GM18909 (cell line): Measurements from ENCODE around the gene MRPL14.

ENCODE experiments used
- ATAC-seq: cut with Tn5 transposase; IDR thresholded peaks from one replicate; pipeline ENCODE4 v1.9.1; 2021; ENCODE audit warnings: mild to moderate bottlenecking; ENCODE audit not compliant: unreplicated experiment, poor library complexity

Gene MRPL14

DNA sequence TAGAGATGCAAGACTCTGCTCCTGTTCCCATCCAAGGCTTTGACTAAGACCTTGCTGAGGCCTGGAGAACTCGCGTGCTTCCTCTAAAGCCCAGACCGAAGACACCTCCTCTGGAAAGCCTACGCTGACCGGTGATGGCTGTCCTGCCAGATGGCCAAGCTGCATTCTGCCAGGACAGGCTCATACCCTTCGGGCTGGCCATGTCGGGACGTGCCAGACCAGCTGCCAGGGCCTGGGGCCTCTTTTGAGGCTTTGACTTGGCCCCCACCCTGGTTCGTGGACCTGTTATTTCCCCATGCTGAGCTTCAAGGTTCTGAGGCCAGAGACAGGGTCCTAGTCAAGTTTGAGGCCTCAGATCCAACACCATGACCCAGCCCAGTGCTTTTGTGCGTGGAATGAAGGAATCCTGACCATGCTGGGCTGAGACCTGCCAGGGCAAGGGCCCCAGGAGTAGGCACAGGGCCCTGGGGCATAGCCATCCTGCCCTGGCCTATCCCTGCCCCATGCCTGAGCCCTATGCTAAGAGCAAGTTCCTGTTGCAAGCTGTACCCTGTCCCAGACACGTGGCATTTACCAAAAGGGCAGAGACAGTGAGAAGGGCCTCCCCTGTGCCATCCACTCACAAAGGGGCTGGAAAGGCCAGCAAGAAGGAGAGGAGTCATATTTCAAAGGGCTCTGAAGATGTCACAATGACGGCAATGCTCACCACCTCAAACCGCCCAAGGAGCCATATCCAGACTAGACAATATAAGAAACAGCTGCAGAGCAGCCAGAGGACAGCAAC, 42.8 kb downstream of the MRPL14 start:
- ATAC-seq = no peak

DNA sequence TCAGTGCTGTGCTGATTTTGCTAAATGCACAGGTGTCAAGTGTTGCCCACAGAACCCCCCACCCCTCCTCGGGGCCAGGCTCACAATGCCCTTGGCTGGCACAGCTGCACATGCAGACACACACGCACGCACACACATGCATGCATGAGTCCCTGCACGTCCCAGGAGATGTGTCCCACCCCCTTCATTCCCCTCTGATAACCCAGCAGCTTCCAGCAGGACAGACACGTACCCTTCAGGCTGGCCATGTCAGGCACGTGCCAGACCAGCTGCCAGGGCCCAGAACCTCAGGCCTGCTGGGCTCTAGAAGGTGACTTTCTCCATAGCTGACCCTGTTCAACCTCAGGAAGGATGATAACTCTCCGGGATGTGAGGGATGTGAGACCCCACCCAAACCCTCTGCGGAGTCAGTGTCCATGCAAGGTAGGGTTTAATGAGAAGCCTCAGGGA, 44.4 kb downstream of the MRPL14 start:
- ATAC-seq = no peak

- no peak for ATAC-seq
Measured at GRCh38 chr6:44081753-44082152, 45.5 kb downstream of the MRPL14 start.

- ATAC-seq = no peak
Measured at GRCh38 chr6:44080561-44081521, 46.4 kb downstream of the MRPL14 start.

GRCh38 chr6:44079672-44080071, 47.6 kb downstream of the MRPL14 start:
- no peak for ATAC-seq

- peak; percentile 31 for ATAC-seq
Measured at GRCh38 chr6:44078827-44079671, 48.2 kb downstream of the MRPL14 start.

DNA sequence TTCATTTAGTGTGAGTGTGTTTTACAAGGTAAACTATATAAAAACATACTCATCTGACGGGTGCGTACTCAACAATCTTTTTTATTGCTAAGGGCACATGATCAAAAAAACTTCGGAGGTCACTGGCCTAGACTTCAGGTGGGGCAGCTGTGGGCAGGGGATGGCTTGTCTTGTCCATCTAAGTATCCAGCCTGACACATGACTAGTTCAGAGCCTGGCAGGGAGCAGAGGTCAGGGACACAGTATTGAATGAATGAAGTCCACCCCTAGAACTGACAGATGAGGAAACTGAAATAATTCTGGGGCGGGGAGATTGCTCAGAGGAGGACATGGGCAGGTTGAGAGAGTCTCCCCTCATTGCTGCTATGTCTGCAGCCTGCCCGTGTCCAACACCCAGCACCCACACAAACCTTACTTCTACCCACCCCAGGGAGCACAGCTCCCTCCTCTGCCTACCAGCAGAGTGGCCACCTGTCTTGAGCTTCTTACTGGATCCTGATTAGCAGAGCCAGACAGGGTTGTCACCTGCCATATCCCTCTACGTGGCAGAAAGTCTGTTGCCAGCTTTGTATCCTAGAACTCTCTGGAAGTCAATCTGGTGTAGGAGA, 48.9 kb downstream of the MRPL14 start:
- ATAC-seq = no peak

- no peak for ATAC-seq
Measured at GRCh38 chr6:44077214-44077946, 49.9 kb downstream of the MRPL14 start.

DNA sequence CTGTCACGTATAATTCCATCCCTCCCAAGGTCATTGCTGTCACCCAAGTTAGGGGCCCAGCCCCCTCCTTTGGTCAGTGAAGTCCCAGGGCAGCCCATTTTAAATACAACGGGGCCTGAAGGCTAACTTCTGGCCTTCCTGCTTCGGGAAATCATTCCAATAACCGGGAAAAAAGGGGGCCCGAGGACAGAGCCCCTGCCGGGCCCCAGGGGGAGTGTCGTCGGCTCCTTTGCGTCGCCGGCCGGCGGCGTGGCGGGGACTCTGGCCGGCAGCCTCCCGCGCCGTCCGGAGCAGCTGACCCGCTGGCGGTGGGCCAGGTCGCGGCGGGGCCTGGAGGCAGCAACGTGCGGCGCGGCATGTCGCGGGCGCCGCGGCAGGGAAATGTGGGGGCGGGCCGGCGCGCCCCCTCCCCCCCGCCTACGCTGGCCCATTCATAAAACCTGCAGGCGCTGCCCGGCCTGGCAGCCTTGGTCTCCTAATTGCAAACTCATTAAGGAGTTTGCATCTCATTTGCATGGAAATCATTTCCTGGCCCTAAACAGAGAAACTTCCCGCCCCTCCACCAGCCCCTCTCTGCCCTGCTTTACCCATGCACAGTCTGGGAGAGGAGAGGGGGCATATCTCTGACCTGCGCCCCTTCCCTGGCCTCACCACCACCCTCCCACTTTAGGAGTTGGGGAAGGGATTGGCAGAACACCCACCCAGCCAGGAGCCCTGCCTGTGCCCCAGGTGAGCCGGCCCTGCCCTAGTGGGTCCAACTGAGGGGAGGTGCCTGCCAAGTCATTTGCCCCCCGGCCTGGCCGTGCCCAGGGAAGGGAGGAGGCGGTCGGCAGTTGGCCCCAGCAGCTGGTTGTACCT, 50.7 kb downstream of the MRPL14 start:
- peak; percentile 19 for ATAC-seq

DNA sequence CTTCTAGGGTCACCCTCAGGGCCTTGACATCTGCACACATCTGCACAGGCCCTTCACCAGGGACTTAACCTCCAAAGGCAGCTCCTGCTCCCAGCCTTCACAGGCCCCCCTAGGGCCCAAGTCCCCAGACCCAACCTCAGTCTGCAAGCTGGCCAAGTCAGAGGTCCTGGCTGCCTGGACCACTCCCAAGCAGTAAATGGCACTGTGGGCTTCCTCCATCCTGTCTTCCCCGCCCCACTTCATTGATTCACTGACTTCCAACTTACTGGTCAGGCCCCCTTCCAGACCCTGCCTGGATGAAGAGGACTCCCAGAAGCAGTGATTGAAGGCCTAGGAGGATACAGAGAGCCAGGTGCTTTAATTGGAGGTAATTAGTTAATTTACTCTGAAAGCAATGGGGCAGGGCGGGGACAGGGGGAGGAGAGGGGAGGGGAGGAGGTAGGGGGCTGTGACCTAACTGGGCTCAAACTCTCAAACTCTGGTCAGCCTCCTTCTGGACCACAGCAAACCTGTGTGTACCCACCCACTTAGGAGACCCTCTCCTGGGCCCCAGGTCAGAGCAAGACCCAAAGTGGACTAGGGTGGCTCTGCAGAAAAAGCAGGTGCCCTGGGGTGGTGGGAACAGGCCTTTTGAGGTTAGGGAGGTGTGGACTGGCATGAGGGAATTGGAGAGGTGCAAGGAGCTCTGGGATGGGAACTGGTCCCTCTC, 51.5 kb downstream of the MRPL14 start:
- no peak for ATAC-seq

DNA sequence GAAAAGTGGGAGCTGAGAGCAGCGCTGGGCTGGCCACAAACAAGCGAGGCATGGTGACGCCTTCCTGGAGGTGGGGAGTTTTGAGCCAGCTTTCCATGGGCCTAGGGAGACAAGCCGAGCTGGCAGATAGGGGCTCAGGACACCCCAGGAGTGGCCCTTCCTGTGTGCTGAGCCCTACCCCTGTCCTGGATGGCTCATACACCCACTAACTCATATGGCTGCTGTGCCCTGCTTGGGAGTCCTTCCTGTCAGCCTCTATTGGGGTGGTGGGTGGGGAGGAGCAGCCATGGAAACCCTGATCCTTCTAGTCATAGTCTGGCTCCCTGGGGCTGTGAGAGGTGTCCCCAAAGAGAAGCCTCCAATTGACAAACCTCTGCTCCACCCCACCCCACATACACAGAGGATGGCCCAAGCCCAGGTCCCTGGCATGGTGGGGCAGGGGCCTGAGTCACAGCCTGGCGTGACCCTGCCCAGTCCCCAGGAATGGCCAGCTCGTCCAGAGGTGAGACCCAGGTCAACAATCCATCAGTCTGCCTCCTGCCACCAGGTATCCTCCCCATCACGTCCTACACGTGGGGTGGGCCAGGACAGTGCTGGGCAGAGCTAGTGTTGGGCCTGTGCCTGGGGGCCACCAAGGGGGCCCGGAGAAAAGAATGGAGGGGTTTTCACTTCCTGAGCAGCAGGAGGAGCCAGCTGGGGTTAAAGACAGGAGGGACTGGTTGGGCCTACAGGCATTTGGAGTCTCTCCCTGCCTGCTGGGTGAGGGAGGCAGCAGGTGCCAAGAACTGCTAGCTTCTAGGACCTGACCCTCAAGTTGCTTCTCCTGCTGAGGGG, 52.2 kb downstream of the MRPL14 start:
- no peak for ATAC-seq

- peak; percentile 37 for ATAC-seq
Measured at GRCh38 chr6:44074439-44074812, 52.8 kb downstream of the MRPL14 start.

DNA sequence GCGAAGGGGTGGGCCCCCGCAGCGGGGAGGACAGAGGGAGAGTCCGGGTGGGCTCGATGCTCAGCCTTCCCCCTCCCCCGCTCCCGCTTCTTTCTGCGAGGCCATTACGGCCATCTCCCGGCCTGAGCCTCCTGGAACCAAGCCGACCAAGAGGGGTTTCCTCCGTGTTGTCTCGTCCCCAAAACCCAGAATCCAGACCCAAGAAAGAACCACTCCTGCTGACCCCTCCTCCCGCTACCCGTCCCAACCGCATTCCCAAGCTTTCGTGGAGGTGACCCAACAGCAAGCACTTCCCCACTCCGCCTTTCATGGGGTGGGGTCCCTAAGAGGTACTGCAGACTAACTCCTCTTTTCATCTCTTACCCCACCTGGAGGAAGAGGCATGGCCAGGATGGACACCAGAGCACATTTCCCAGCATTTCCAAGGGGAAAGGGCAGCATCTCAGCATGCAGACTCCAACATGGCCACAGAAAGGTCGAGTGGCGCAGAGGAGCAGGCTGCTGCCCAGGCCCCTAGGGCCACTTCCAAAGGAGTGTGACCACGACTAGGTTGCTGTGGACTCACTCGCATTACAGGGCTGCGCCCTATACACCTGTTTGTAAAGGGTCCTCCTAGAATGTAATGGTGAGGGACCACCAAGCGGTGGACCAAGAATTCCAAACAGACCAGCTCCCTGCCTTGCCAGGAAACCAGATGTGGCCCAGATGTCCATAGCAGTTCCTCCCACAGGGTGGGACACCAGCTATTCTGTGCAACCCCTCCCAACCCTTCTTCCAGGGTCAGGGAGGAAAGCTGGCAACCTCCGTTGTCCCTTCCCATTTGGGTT, 53.4 kb downstream of the MRPL14 start:
- ATAC-seq = peak; percentile 5

DNA sequence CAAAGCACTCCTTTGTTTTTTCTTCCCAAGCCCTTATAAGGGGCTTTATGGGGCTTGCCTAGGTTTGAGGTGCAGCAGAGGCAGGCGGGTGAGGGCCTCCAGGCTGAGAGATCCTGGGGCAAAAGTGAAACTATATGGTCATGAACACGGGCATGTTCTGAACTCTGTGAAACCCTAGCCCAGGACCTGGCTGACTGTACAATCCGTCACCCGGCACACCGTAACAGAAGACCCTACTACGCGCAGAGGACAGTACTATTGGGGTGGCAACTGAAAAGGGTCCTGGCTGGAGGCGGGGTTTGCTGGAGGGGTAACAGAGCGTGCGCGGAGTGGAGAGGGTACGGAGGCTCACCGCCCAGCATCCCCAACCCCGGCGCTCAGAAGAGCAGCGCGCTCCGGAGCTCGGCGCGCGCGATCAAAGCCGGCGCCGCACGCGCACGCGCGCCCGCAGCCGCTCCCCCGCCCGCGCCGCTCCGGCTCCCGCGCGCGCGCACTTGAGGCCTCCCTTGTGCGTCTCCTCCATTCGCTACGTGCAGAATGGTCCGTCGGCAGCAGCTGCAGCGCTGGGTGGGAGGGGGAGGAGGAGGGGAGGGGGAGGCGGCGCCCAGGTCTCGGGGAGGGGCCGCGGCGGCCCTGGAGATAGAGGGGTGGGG, 54.2 kb downstream of the MRPL14 start:
- ATAC-seq = peak; percentile 55

GRCh38 chr6:44072452-44072958, 54.7 kb downstream of the MRPL14 start:
- ATAC-seq = peak; percentile 1
